ENCODE results near the gene APBB2. TPM values are rescaled to one million over a fixed set of nuclear protein-coding genes. Genes with fewer than 3 reads are reported as not detected.

APBB2 gene
- total RNA-seq, 4 donors from 2014 or later, result 42.4 to 95.8 (median 51.3) TPM

- Histone ChIP-seq H3K4me1 (no peaks in the 10 kb centered on the region), H3K4me3 (no peak overlapping the region), H3K27ac (peak overlapping the region; percentile 20), H3K9me3 (no peaks in the 10 kb centered on the region), H3K36me3 (peaks cover 35% of the 10 kb centered on the region), H3K27me3 (no peaks in the 10 kb centered on the region)
- 74% methylated on average over 7 of the region's 7 CpGs for WGBS
- no peak for TF ChIP-seq POLR2A (IDR thresholded peaks at IDR 0.05)
- TF ChIP-seq EP300 (IDR thresholded peaks at IDR 0.05), result no peak
- TF ChIP-seq POLR2AphosphoS5 (IDR thresholded peaks at IDR 0.05), result no peak
- TF ChIP-seq CTCF (IDR thresholded peaks at IDR 0.05), result no peak
- no peak for DNase-seq (ENCODE audit: low spot score in 2 of 2)
Measured at GRCh38 chr4:40811956-40812355, 402.4 kb downstream of the APBB2 start.

DNA sequence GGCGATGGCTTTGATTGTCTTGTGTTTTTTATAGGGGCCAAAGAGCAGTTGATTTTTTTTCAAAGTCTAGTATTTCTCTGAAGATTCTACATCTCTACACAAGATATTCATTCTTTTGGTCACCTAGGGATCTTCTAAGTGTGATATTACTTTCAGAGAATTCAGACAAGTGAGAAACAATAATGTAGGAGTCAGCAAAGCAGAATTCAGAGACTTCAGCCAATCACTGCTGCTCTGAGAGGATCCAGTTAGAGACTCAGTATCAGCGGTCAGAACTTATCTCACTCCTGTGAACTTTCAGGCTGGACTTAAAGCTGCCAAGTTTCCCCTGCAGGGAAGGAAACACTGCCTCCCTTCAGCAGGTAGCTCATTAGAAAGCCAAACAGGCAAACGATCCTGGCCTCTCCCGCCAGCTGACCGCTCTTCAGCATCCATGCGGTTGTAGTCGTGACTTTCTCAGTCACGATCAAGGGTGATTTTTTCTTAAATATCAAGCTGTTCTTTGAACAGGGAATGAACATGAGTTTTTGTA is 405.4 kb downstream of the APBB2 start:
- Histone ChIP-seq H3K36me3 (peaks cover 12% of the 10 kb centered on the region), H3K27ac (no peak overlapping the region), H3K27me3 (no peaks in the 10 kb centered on the region), H3K9me3 (no peaks in the 10 kb centered on the region), H3K4me3 (no peak overlapping the region), H3K4me1 (no peaks in the 10 kb centered on the region)
- WGBS, result 91% methylated on average over 8 of the region's 8 CpGs
- no peak for DNase-seq (ENCODE audit: low spot score in 2 of 2)
- TF ChIP-seq POLR2AphosphoS5 (IDR thresholded peaks at IDR 0.05), result no peak
- no peak for TF ChIP-seq CTCF (IDR thresholded peaks at IDR 0.05)
- TF ChIP-seq EP300 (IDR thresholded peaks at IDR 0.05), result no peak
- TF ChIP-seq POLR2A (IDR thresholded peaks at IDR 0.05), result no peak

DNA sequence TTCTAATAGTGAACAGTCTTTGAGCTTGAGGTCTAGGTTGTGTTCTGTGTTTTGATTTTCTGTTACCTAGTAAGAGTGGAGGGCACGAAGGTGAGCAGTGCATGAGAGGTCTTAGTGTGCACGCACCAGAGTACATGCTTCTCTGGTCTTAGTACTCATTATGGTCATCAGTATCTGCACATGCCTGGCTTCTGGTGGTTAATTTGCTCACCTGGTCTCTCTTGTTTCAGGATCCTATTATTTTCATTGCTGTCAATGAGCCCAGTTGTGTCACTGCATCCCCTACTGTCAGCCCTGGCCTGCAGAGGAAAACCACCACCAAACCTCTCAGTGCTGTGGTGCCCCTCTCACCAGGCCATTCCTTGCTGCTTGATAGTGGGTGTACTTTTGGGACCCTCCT is 409.7 kb downstream of the APBB2 start:
- TF ChIP-seq POLR2A (IDR thresholded peaks at IDR 0.05) (no peak), EP300 (IDR thresholded peaks at IDR 0.05) (no peak), POLR2AphosphoS5 (IDR thresholded peaks at IDR 0.05) (no peak), CTCF (IDR thresholded peaks at IDR 0.05) (no peak)
- H3K36me3 ChIP-seq, result no peaks in the 10 kb centered on the region
- 95% methylated on average over 2 of the region's 2 CpGs for WGBS
- no peak overlapping the region for H3K27ac ChIP-seq
- no peaks in the 10 kb centered on the region for H3K4me1 ChIP-seq
- H3K9me3 ChIP-seq, result no peaks in the 10 kb centered on the region
- DNase-seq (ENCODE audit: low spot score in 2 of 2), result no peak
- H3K4me3 ChIP-seq, result no peak overlapping the region
- no peaks in the 10 kb centered on the region for H3K27me3 ChIP-seq

DNA sequence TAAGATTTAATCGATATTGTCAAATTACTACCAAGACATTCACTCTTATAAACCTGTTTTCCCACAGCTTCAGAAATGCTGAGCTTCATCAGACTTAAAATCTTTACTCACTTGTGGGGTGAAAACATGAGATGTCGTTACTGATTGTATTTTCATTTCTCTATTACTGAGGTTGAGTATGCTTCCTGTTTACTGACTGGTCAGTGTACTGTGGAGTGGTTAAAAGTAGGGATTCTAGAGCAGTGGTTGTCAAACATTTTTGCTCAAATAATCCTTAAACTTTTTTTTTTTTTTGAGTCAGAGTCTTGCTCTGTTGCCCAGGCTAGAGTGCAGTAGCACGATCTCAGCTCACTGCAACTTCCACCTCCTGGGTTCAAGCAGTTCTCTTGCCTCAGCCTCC is 414.3 kb downstream of the APBB2 start:
- H3K9me3 ChIP-seq, result no peaks in the 10 kb centered on the region
- H3K27ac ChIP-seq, result no peak overlapping the region
- no peak overlapping the region for H3K4me3 ChIP-seq
- H3K27me3 ChIP-seq, result no peaks in the 10 kb centered on the region
- TF ChIP-seq POLR2A (IDR thresholded peaks at IDR 0.05), result no peak
- no peak for TF ChIP-seq CTCF (IDR thresholded peaks at IDR 0.05)
- TF ChIP-seq EP300 (IDR thresholded peaks at IDR 0.05), result no peak
- no peak for TF ChIP-seq POLR2AphosphoS5 (IDR thresholded peaks at IDR 0.05)
- H3K4me1 ChIP-seq, result no peaks in the 10 kb centered on the region
- no peak for DNase-seq (ENCODE audit: low spot score in 2 of 2)
- no peaks in the 10 kb centered on the region for H3K36me3 ChIP-seq
- WGBS, result 85% methylated on average over 3 of the region's 3 CpGs

GRCh38 chr4:40789771-40790170 is 424.6 kb downstream of the APBB2 start:
- Histone ChIP-seq H3K27me3 (no peaks in the 10 kb centered on the region), H3K36me3 (no peaks in the 10 kb centered on the region), H3K9me3 (no peaks in the 10 kb centered on the region), H3K4me3 (no peak overlapping the region), H3K27ac (no peak overlapping the region), H3K4me1 (no peaks in the 10 kb centered on the region)
- TF ChIP-seq CTCF (IDR thresholded peaks at IDR 0.05) (no peak), POLR2A (IDR thresholded peaks at IDR 0.05) (no peak), POLR2AphosphoS5 (IDR thresholded peaks at IDR 0.05) (no peak), EP300 (IDR thresholded peaks at IDR 0.05) (no peak)
- no peak for DNase-seq (ENCODE audit: low spot score in 2 of 2)
- 95% methylated on average over 3 of the region's 3 CpGs for WGBS
